K562 (cell line): ENCODE data around the gene WIPF3. TPM values are rescaled to one million over a fixed set of nuclear protein-coding genes. Genes with fewer than 3 reads are reported as not detected.

Source experiments
- ATAC-seq: fragments of 200-7000 bp; cut with Tn5 transposase; 3 replicates; pipeline ENCODE4 v1.9.1; 2020; ENCODE audit warnings: moderate library complexity
- BruUV-seq: library from RNA; stranded (reverse); fragments of 400-500 nt; replicated peaks from 2 replicates; lab custom pipeline; 2021; lab: Mats Ljungman, UMichigan
- CTCF ChIA-PET: fragments of 300-600 bp; formaldehyde crosslinking; extraction: SDS; loops from one replicate; lab custom pipeline; 2021; ENCODE audit warnings: low intra/inter-chr PET ratio; lab: Yijun Ruan, JAX
- POLR2A ChIA-PET: fragments of 300-600, 350-650 bp; sonication (Branson Sonifier 250); formaldehyde crosslinking; extraction: SDS; loops from one replicate; lab custom pipeline; 2021; ENCODE audit warnings: antibody characterized with exemption, inconsistent platforms; lab: Yijun Ruan, JAX
- DNase-seq, 4 experiments: peaks; one replicate each; pipeline versions ENCODE4 v3.0.0 to v3.0.0-alpha.2; 2011 to 2018; ENCODE audit warnings: low spot score in 3 of 4, mixed read lengths in 3 of 4; ENCODE audit errors: extremely low read depth in 1 of 4
- FAIRE-seq: peaks from 2 replicates; lab custom pipeline; 2011; peaks lifted over from hg19 to GRCh38; lab: Jason Lieb, UNC
- H2AFZ ChIP-seq: 2 replicates; pipeline ENCODE4 v1.6.0; 2011; ENCODE audit warnings: low read depth, low read length, control low read depth, inconsistent platforms
- H3K27ac ChIP-seq: fragments of 200-600 bp; 3 replicates; pipeline ENCODE4 v1.8.0; 2011; ENCODE audit warnings: low read depth, mild to moderate bottlenecking, control low read depth, inconsistent platforms, low read length, moderate library complexity, mixed read lengths; ENCODE audit errors: extremely low read depth
- H3K27me3 ChIP-seq, 2 experiments: fragments of 300-600 bp in 1 of 2; 2 replicates in 1 of 2; 3 replicates in 1 of 2; pipeline versions ENCODE4 v1.6.0 to v1.8.0; 2011; ENCODE audit warnings: inconsistent platforms in 2 of 2, low read length in 2 of 2, mild to moderate bottlenecking in 1 of 2, mixed read lengths in 1 of 2, moderate library complexity in 1 of 2; ENCODE audit not compliant: control insufficient read depth in 2 of 2, insufficient read depth in 2 of 2
- H3K36me3 ChIP-seq: fragments of 300-600 bp; 3 replicates; pipeline ENCODE4 v1.8.0; 2011; ENCODE audit warnings: mild to moderate bottlenecking, low read length, inconsistent platforms; ENCODE audit not compliant: control insufficient read depth, insufficient read depth
- H3K4me1 ChIP-seq, 2 experiments: fragments of 200-600 bp in 1 of 2; replicated peaks in 1 of 2; 2 replicates in 1 of 2; 3 replicates in 1 of 2; pipeline versions ENCODE4 v1.5.1 to v1.8.0; 2011; ENCODE audit warnings: inconsistent platforms in 2 of 2, low read length in 2 of 2, mild to moderate bottlenecking in 1 of 2, mixed read lengths in 1 of 2, moderate library complexity in 1 of 2; ENCODE audit not compliant: control insufficient read depth in 2 of 2, insufficient read depth in 2 of 2
- H3K4me2 ChIP-seq: 2 replicates; pipeline ENCODE4 v1.6.1; 2011; ENCODE audit warnings: low read length, control low read depth, inconsistent platforms, mixed read lengths; ENCODE audit not compliant: insufficient read depth
- H3K4me3 ChIP-seq: fragments of 200-600 bp; sonication (generic), shearing (Covaris generic); 2 replicates; pipeline ENCODE4 v1.5.1; 2016; ENCODE audit warnings: control low read depth, inconsistent platforms
- H3K79me2 ChIP-seq: fragments of 200-600 bp; 3 replicates; pipeline ENCODE4 v1.8.0; 2011; ENCODE audit warnings: low read length, inconsistent platforms; ENCODE audit not compliant: control insufficient read depth, insufficient read depth
- H3K9ac ChIP-seq, 2 experiments: 2 replicates each; pipeline versions ENCODE4 v1.6.0 to v1.6.1; 2011; ENCODE audit warnings: low read depth in 2 of 2, low read length in 2 of 2, control low read depth in 1 of 2, inconsistent platforms in 1 of 2, mild to moderate bottlenecking in 1 of 2, mixed read lengths in 1 of 2; ENCODE audit not compliant: insufficient read depth in 1 of 2
- H3K9me1 ChIP-seq: one replicate; pipeline ENCODE4 v1.6.0; 2011; ENCODE audit warnings: inconsistent platforms, mild to moderate bottlenecking, low read length, moderate library complexity; ENCODE audit not compliant: control insufficient read depth, insufficient read depth
- H3K9me3 ChIP-seq: replicated peaks from 2 replicates; pipeline ENCODE4 v1.5.1; 2011; ENCODE audit warnings: low read depth, low read length, inconsistent platforms; ENCODE audit not compliant: control insufficient read depth, insufficient read depth
- H4K20me1 ChIP-seq: replicated peaks from 2 replicates; pipeline ENCODE4 v1.6.1; 2011; ENCODE audit warnings: low read length, inconsistent platforms, mixed read lengths; ENCODE audit not compliant: control insufficient read depth, insufficient read depth
- KLF10 ChIP-seq: fragments of 250-450 bp; sonication (Bioruptor Pico); IDR thresholded peaks from 2 replicates; pipeline ENCODE4 v1.6.1; 2021; ENCODE audit warnings: matching md5 sums
- ZBTB43 ChIP-seq: sonication (generic); formaldehyde crosslinking; IDR thresholded peaks from 2 replicates; pipeline ENCODE4 v1.8.0; 2023; ENCODE audit warnings: mild to moderate bottlenecking, missing genetic modification reagents
- ZNF121 ChIP-seq: sonication (generic); formaldehyde crosslinking; conservative IDR thresholded peaks from 2 replicates; pipeline ENCODE4 v1.8.0; 2022; ENCODE audit warnings: missing genetic modification reagents
- WGBS: fragments of 100-300 bp; shearing (Covaris generic); methylation state at CpG from one replicate; pipeline ENCODE4 v1.1.6; 2016; ENCODE audit warnings: low coverage, mixed read lengths; ENCODE audit not compliant: insufficient coverage; ENCODE audit errors: missing lambda C conversion rate; 5-methylcytosine and 5-hydroxymethylcytosine counted together
- in situ Hi-C: fragments of 300-500 bp; cut with MboI; formaldehyde crosslinking; loops from 4 replicates; pipeline ENCODE4 v1.15.0; 2018; ENCODE audit warnings: inconsistent platforms, mixed read lengths
- intact Hi-C: fragments of 100-400 bp; cut with micrococcal nuclease; formaldehyde crosslinking; loops from 2 replicates; pipeline ENCODE4 v1.14.2; 2022
- polyA plus RNA-seq, 8 experiments: library from polyadenylated mRNA; depleted of rRNA in 4 of 8; stranded (reverse) in 5 of 8; unstranded in 3 of 8; fragments of >200 nt; fragmentation: Nextera tagmentation in 2 of 8; fragmentation: Illumina TruSeq in 1 of 8; extraction: Ambion mirVana in 2 of 8; extraction: Trizol in 1 of 8; gene quantifications; 2 replicates each; pipeline versions ENCODE4 v1.2.1 to v1.2.3, GENCODE V29; 2011 to 2014; ENCODE audit warnings: inconsistent platforms in 1 of 8, missing spikeins in 1 of 8
- total RNA-seq, 7 experiments: library from RNA; depleted of rRNA in 6 of 7; stranded (reverse); fragments of >200 nt in 6 of 7; fragmentation: Illumina TruSeq in 2 of 7; extraction: Trizol in 2 of 7; gene quantifications; 2 replicates each; pipeline versions ENCODE4 v1.2.1 to v1.2.3, GENCODE V29; 2011 to 2021; ENCODE audit warnings: low replicate concordance in 1 of 7

WIPF3 gene
- total and polyA plus RNA-seq, 9 of the 15 experiments (the other 6 are each of a cell fraction or from before 2014, with no cell fraction given): 0.18 to 3.2 (median 1.7) TPM

- peaks cover 0 to 14% of the 10 kb centered on the region in 2 experiments; a peak in 1 of 5 replicates for H3K27me3 ChIP-seq
- H3K27ac ChIP-seq: no peak overlapping the region
- no peaks in the 10 kb centered on the region for H3K79me2 ChIP-seq
- H3K4me1 ChIP-seq: peaks cover 0 to 17% of the 10 kb centered on the region in 2 experiments; a peak in 4 of 5 replicates
- ATAC-seq (no peak), DNase-seq (no peak), FAIRE-seq (no peak)
- whole genome bisulfite sequencing: 31% methylated on average over 5 of the region's 5 CpGs
- H3K9me3 ChIP-seq: no peaks in the 10 kb centered on the region
- BruUV-seq: no TSS peak
- peaks cover 4% of the 10 kb centered on the region; the same call in 1 of the 2 replicates for H4K20me1 ChIP-seq
- H3K9me1 ChIP-seq: no peaks in the 10 kb centered on the region
- POLR2A ChIA-PET: no interaction called here
- H3K9ac ChIP-seq: no peak overlapping the region
- H3K4me3 ChIP-seq: no peak overlapping the region
- H2AFZ ChIP-seq: no peak overlapping the region
- in situ Hi-C loops (no loop called here), intact Hi-C loops (no loop called here)
- CTCF ChIA-PET: no interaction called here
- TF ChIP-seq KLF10 (no peak), ZBTB43 (CRISPR knock-in tag) (no peak), ZNF121 (CRISPR knock-in tag) (peak; percentile 68; the same call in 1 of the 2 replicates)
- no peaks in the 10 kb centered on the region for H3K36me3 ChIP-seq
- H3K4me2 ChIP-seq: no peak overlapping the region
Observed at GRCh38 chr7:29810813-29811482, 4.6 kb downstream of the WIPF3 start.
